NCI-H1048 (cell line): Measurements from ENCODE around the gene FOS.
"Not testable (repeated sequence)": the region's sequence is repeated elsewhere in the genome, so short reads cannot be mapped to it uniquely, and the experiment has no call there.

ENCODE experiments used
- DNase-seq: peaks from one replicate; lab custom pipeline; 2025; lab: John Stamatoyannopoulos, UW

FOS gene

GRCh38 chr14:75294649-75295033 lies 16.0 kb downstream of the FOS start:
- no peak for DNase-seq

GRCh38 chr14:75295061-75295461 lies 16.4 kb downstream of the FOS start:
- no peak for DNase-seq

GRCh38 chr14:75295491-75296345 lies 17.1 kb downstream of the FOS start:
- DNase-seq: peak; percentile 23

GRCh38 chr14:75297411-75298040 lies 18.9 kb downstream of the FOS start:
- no peak for DNase-seq

- no peak for DNase-seq
Measured at GRCh38 chr14:75298187-75298965, 19.7 kb downstream of the FOS start.

GRCh38 chr14:75299059-75299458 lies 20.4 kb downstream of the FOS start:
- no peak for DNase-seq

GRCh38 chr14:75299576-75299975 lies 20.9 kb downstream of the FOS start:
- no peak for DNase-seq

GRCh38 chr14:75301666-75302325 lies 23.2 kb downstream of the FOS start:
- DNase-seq: no peak

GRCh38 chr14:75303381-75303789 lies 24.8 kb downstream of the FOS start:
- peak; percentile 50 for DNase-seq

GRCh38 chr14:75306410-75306809 lies 27.8 kb downstream of the FOS start:
- DNase-seq: not testable (repeated sequence)

GRCh38 chr14:75306927-75307699 lies 28.5 kb downstream of the FOS start:
- no peak for DNase-seq

- peak; percentile 61 for DNase-seq
Measured at GRCh38 chr14:75307700-75308379, 29.2 kb downstream of the FOS start.

- not testable (repeated sequence) for DNase-seq
Measured at GRCh38 chr14:75308991-75309390, 30.4 kb downstream of the FOS start.

GRCh38 chr14:75309561-75309960 lies 30.9 kb downstream of the FOS start:
- not testable (repeated sequence) for DNase-seq

- no peak for DNase-seq
Measured at GRCh38 chr14:75310295-75311111, 31.9 kb downstream of the FOS start.

GRCh38 chr14:75311356-75311755 lies 32.7 kb downstream of the FOS start:
- DNase-seq: no peak

GRCh38 chr14:75312341-75312740 lies 33.7 kb downstream of the FOS start:
- DNase-seq: no peak

GRCh38 chr14:75313294-75313693 lies 34.7 kb downstream of the FOS start:
- no peak for DNase-seq

GRCh38 chr14:75315144-75315543 lies 36.5 kb downstream of the FOS start:
- no peak for DNase-seq

GRCh38 chr14:75317148-75317547 lies 38.5 kb downstream of the FOS start:
- no peak for DNase-seq
